Measurements from ENCODE around the gene DSC1.

DNA sequence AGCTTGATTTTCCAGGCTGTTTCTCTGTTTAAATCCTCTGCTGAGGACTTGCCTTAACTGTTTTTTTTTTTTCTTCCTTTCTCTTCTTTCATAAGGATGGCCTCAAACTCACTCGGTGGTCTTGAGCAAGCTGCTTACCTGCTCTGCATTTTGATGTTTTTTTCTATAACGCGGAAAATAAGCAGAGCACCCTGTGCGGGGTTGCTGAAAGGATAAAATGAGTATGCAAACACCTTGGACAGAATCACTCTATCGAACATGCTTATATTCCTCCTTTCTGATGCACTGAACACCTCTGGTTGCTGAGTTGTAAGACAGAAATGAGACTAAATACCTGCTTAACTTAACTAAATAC, 41.1 kb upstream of the DSC1 start:
- TF ChIP-seq, protein P1, sequence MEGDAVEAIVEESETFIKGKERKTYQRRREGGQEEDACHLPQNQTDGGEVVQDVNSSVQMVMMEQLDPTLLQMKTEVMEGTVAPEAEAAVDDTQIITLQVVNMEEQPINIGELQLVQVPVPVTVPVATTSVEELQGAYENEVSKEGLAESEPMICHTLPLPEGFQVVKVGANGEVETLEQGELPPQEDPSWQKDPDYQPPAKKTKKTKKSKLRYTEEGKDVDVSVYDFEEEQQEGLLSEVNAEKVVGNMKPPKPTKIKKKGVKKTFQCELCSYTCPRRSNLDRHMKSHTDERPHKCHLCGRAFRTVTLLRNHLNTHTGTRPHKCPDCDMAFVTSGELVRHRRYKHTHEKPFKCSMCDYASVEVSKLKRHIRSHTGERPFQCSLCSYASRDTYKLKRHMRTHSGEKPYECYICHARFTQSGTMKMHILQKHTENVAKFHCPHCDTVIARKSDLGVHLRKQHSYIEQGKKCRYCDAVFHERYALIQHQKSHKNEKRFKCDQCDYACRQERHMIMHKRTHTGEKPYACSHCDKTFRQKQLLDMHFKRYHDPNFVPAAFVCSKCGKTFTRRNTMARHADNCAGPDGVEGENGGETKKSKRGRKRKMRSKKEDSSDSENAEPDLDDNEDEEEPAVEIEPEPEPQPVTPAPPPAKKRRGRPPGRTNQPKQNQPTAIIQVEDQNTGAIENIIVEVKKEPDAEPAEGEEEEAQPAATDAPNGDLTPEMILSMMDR (IDR thresholded peaks at IDR 0.05): no peak
- TF ChIP-seq POLR2AphosphoS5 (IDR thresholded peaks at IDR 0.05) (no peak), POLR2A (IDR thresholded peaks at IDR 0.05) (no peak)

Data from prostate gland (tissue), 2 donors.